Ureter (tissue), 1 donor: ENCODE measurements around the gene GSDMA. TPM values are rescaled to one million over a fixed set of nuclear protein-coding genes. Genes with fewer than 3 reads are reported as not detected.
"Not testable (repeated sequence)": the region's sequence is repeated elsewhere in the genome, so short reads cannot be mapped to it uniquely, and the experiment has no call there.

ENCODE experiments used
- DNase-seq: peaks from one replicate; pipeline ENCODE4 v3.0.0-alpha.2; 2020; ENCODE audit warnings: low spot score
- total RNA-seq: library from RNA; stranded (reverse); gene quantifications from one replicate; pipeline ENCODE4 v1.2.4, GENCODE V29; 2023
- donor health status: DM: yes; HTN: yes; CAD: no.

Gene GSDMA
- total RNA-seq, 1 donor from 2014 or later, result 2.4 TPM

DNA sequence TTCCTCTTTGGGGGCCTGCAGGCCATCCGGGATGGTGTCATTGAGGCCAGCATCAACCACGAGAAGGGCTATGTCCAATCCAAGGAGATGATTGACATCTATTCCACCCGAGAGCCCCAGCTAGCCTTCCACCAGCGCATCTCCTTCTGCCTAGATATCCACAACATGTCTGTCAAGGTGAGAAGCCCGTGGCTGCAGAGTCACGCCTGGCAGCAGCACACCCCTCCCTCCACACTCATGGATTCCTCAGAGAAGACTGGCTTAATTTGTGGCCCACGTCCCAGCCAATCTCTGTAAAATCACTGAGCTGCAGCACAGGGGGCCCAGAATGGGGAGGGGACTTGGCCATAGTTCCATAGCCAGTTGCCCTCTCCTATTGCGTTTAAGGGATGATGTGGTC is 33.4 kb downstream of the GSDMA start:
- DNase-seq, result no peak

DNA sequence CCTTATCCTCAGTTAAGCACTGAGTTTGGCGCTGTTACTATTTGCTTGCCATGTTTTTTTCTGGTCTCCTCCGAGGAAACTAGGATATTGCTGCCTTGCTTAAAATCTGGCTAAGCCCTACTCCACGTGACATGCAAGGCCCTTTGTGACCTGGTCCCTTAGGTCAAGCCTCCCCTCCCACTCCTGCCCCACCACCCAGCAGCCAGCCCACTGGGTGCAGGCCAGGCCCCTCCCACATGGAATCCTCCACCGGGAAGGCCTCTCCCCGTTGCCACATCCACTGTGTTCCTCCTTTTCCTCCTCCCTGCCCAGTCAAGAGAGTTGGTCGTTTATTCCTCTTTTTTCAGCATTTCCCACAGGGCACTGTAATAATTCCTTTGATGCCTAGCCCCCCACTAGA is 34.0 kb downstream of the GSDMA start:
- DNase-seq, result no peak

DNA sequence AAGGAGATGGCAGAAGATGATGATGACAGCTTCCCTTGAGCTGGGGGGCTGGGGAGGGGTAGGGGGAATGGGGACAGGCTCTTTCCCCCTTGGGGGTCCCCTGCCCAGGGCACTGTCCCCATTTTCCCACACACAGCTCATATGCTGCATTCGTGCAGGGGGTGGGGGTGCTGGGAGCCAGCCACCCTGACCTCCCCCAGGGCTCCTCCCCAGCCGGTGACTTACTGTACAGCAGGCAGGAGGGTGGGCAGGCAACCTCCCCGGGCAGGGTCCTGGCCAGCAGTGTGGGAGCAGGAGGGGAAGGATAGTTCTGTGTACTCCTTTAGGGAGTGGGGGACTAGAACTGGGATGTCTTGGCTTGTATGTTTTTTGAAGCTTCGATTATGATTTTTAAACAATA is 34.7 kb downstream of the GSDMA start:
- DNase-seq, result no peak

DNA sequence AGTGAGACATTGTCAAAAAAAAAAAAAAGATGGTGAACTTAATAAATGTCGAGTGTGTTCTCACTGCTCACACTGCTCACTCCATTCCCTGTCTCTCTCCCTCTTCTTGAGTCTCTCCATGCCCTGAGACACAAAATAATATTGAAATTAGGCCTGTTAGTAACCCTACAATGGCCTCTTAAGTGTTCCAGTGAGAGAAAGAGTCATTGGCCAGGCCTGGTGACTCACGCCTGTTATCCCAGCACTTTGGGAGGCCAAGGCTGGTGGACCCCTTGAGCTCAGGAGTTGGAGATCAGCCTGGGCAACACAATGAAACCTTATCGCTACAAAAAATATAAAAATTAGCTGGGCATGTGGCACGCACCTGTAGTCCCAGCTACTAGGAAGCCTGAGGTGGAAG is 36.3 kb downstream of the GSDMA start:
- no peak for DNase-seq

DNA sequence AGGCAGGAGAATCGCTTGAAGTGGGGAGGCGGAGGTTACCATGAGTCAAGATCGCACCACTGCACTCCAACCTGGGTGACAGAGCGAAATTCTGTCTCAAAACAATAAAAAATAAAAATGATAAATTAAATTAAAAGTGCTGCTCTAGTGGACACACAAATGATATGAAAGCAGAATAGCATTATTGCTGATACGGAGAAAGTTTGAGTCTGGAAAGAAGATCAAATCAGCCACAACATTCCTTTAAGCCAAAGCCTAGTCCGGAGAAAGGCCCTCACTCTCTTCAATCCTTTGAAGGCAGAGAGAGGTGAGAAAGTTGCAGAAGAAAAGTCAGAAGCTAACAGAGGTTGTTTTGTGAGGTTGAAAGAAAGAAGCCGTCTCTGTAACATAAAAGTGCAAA is 37.4 kb downstream of the GSDMA start:
- no peak for DNase-seq

DNA sequence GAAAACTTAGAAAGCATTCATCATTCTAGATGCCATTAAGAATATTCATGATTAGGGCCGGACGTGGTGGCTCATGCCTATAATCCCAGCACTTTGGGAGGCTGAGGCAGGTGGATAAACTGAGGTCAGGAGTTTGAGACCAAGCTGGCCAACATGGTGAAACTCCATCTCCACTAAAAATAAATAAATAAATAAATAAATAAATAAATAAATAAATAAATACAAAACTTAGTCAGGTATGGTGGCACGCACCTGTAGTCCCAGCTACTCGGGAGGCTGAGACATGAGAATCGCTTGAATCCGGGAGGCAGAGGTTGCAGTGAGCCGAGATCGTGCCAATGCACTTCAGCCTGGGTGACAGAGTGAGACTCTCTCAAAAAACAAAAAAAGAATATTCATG is 38.5 kb downstream of the GSDMA start:
- DNase-seq, result not testable (repeated sequence)

DNA sequence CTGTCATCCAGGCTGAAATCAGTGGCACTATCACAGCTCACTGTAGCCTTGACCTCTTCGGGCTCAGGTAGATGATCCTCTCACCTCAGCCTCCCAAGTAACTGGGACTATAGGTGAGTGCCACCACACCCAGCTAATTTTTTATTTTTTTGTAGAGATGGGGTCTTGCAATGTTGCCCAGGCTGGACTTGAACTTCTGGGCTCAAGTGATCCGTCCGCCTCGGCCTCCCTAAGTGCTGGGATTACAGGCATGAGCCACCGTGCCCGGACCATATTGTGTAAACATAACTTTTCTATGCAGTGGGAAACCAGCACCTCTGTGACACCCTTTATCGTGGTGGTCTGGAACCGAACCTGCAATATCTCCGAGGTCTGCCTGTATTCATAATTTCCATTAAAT is 41.3 kb downstream of the GSDMA start:
- no peak for DNase-seq

DNA sequence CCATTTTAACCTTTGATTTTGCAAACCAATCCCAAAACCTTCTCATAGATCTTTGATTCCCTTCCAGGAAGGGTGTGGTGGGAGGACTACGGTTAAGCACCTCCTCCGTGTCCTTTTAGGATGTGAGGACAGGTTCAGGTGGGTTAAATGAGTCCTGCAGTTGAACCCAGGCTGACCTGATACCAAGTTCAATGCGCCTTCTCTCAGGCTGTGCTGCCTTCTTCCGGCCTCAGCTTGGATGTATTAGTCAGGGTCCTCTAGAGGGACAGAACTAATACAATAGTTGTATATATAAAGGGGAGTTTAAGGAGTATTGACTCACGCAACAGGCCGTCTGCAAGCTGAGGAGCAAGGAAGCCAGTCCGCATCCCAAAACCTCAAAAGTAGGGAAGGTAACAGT is 41.9 kb downstream of the GSDMA start:
- DNase-seq, result no peak

DNA sequence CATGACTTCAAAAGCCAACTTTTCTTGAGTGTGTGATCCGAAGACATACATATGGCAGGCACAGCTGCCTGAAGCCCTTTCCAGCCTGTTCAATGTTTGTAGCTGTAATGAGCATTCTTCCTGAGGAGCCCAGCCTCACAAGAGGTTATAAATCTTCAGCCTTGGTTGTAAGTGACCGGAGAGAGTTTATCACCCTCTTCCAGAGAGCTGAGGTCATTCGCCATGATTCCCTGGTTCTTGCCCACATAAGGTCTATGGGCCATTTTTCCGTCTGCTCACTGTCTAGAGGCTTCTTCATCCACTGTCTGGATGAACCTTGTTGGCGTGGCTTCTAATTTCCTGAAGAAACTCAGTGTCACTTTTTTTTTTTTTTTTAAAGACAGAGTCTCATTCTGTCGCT is 42.7 kb downstream of the GSDMA start:
- no peak for DNase-seq

DNA sequence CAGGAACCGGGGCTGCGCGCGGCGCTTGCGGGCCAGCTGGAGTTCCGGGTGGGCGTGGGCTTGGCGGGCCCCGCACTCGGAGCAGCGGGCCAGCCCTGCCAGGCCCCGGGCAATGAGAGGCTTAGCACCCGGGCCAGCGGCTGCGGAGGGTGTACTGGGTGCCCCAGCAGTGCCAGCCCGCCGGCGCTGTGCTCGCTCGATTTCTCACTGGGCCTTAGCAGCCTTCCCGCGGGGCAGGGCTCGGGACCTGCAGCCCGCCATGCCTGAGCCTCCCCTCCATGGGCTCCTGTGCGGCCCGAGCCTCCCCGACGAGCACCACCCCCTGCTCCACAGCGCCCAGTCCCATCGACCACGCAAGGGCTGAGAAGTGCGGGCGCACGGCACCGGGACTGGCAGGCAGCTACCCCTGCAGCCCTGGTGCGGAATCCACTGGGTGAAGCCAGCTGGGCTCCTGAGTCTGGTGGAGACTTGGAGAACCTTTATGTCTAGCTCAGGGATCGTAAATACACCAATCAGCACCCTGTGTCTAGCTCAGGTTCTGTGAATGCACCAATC is 48.2 kb downstream of the GSDMA start:
- DNase-seq, result not testable (repeated sequence)

DNA sequence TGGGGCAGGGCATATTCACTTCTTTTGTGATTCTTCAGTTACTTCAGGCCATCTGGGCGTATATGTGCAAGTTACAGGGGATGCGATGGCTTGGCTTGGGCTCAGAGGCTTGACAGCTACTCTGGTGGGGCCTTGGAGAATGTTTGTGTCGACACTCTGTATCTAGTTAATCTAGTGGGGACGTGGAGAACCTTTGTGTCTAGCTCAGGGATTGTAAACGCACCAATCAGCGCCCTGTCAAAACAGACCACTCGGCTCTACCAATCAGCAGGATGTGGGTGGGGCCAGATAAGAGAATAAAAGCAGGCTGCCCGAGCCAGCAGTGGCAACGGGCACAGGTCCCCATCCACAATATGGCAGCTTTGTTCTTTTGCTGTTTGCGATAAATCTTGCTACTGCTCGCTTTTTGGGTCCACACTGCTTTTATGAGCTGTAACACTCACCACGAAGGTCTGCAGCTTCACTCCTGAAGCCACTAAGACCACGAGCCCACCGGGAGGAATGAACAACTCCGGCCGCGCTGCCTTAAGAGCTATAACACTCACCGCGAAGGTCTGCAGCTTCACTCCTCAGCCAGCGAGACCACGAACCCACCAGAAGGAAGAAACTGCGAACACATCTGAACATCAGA is 49.3 kb downstream of the GSDMA start:
- DNase-seq, result not testable (repeated sequence)

DNA sequence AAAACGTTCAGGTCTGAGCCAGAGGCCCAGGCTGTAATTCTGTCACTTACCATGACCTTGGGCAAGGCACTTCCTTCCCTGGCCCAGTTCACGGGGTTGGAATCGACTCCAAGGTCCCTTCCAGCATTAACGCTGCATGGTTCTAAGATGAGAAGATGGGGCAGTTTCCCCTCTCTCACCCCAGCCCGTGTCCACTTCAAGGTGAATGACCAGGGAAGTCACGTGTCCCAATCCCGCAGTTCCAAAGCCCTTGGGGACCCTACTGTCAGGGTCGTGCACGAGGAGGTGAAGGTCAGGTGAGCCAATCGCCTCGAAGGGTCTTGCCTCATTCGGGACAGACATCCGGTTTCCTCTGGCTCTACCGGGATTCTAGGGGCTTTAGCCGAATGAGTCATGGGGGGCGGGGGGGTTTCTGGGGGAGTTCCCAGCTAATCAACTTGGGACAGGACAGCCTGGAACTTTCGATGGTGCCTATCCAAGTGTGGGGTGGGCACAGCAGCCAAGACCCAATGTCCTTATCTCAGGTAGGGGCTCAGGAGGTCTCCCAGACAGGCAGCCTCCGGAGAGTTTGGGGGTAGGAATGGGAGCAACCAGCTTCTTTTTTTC is 51.7 kb downstream of the GSDMA start:
- no peak for DNase-seq

DNA sequence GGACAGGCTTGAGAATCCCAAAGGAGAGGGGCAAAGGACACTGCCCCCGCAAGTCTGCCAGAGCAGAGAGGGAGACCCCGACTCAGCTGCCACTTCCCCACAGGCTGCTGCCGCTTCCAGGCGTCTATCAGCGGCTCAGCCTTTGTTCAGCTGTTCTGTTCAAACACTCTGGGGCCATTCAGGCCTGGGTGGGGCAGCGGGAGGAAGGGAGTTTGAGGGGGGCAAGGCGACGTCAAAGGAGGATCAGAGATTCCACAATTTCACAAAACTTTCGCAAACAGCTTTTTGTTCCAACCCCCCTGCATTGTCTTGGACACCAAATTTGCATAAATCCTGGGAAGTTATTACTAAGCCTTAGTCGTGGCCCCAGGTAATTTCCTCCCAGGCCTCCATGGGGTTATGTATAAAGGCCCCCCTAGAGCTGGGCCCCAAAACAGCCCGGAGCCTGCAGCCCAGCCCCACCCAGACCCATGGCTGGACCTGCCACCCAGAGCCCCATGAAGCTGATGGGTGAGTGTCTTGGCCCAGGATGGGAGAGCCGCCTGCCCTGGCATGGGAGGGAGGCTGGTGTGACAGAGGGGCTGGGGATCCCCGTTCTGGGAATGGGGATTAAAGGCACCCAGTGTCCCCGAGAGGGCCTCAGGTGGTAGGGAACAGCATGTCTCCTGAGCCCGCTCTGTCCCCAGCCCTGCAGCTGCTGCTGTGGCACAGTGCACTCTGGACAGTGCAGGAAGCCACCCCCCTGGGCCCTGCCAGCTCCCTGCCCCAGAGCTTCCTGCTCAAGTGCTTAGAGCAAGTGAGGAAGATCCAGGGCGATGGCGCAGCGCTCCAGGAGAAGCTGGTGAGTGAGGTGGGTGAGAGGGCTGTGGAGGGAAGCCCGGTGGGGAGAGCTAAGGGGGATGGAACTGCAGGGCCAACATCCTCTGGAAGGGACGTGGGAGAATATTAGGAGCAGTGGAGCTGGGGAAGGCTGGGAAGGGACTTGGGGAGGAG is 52.5 kb downstream of the GSDMA start, which contains the start of gene CSF3:
Gene CSF3, plus strand, starts transcription at position 436 of the 993 bp plus-strand sequence. Its CDS starts 35 bp downstream, at position 471.
- DNase-seq, result no peak

DNA sequence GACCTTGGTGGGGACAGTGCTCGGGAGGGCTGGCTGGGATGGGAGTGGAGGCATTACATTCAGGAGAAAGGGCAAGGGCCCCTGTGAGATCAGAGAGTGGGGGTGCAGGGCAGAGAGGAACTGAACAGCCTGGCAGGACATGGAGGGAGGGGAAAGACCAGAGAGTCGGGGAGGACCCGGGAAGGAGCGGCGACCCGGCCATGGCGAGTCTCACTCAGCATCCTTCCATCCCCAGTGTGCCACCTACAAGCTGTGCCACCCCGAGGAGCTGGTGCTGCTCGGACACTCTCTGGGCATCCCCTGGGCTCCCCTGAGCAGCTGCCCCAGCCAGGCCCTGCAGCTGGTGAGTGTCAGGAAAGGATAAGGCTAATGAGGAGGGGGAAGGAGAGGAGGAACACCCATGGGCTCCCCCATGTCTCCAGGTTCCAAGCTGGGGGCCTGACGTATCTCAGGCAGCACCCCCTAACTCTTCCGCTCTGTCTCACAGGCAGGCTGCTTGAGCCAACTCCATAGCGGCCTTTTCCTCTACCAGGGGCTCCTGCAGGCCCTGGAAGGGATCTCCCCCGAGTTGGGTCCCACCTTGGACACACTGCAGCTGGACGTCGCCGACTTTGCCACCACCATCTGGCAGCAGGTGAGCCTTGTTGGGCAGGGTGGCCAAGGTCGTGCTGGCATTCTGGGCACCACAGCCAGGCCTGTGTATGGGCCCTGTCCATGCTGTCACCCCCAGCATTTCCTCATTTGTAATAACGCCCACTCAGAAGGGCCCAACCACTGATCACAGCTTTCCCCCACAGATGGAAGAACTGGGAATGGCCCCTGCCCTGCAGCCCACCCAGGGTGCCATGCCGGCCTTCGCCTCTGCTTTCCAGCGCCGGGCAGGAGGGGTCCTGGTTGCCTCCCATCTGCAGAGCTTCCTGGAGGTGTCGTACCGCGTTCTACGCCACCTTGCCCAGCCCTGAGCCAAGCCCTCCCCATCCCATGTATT is 53.5 kb downstream of the GSDMA start:
- no peak for DNase-seq

DNA sequence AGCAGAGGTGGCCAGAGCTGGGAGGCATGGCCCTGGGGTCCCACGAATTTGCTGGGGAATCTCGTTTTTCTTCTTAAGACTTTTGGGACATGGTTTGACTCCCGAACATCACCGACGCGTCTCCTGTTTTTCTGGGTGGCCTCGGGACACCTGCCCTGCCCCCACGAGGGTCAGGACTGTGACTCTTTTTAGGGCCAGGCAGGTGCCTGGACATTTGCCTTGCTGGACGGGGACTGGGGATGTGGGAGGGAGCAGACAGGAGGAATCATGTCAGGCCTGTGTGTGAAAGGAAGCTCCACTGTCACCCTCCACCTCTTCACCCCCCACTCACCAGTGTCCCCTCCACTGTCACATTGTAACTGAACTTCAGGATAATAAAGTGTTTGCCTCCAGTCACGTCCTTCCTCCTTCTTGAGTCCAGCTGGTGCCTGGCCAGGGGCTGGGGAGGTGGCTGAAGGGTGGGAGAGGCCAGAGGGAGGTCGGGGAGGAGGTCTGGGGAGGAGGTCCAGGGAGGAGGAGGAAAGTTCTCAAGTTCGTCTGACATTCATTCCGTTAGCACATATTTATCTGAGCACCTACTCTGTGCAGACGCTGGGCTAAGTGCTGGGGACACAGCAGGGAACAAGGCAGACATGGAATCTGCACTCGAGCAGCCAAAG is 54.7 kb downstream of the GSDMA start:
- no peak for DNase-seq

DNA sequence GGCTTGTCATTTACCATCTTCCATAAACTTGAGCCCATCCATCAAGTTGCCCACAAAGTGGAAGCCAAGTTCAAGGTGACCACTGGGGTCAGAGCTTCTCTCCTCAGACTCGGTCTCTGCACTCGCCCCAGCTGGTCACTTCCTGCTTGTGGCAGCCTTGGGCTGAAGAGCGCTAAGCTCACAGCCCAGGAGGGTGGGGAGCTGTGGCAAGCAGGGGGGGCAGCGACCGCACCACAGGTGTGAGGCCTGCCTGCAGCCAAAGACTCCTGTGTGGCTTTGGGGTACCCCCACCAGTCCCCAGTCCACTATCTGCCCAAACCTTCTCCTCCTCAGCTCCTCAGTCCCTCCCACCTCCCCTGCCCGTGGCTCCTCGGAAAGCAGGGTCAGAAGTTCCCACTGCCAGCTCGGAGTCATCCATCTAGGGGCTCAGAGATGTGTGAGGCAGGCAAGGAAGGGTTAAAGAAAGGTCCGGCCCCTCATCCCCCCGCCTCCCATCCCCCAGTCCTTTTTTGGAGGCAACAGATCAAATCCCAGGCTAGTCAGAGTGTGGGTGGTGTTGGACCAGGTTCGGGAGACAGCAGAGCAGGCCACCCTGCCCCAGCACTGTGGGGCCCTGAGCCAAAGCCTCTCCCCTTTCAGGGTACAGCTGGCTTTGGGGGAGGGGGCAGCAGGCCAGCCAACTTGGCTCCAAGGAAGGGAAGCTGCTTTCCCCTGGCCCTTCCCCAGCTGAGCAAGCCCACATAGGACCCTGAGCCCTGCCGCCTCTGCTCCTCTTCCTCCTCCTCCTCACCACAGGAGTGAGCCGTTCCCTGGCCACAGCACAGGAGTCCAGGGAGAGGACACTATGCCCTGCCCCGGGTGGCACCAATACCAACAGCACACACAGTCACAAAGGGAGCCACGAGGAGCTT is 55.7 kb downstream of the GSDMA start:
- DNase-seq, result no peak

DNA sequence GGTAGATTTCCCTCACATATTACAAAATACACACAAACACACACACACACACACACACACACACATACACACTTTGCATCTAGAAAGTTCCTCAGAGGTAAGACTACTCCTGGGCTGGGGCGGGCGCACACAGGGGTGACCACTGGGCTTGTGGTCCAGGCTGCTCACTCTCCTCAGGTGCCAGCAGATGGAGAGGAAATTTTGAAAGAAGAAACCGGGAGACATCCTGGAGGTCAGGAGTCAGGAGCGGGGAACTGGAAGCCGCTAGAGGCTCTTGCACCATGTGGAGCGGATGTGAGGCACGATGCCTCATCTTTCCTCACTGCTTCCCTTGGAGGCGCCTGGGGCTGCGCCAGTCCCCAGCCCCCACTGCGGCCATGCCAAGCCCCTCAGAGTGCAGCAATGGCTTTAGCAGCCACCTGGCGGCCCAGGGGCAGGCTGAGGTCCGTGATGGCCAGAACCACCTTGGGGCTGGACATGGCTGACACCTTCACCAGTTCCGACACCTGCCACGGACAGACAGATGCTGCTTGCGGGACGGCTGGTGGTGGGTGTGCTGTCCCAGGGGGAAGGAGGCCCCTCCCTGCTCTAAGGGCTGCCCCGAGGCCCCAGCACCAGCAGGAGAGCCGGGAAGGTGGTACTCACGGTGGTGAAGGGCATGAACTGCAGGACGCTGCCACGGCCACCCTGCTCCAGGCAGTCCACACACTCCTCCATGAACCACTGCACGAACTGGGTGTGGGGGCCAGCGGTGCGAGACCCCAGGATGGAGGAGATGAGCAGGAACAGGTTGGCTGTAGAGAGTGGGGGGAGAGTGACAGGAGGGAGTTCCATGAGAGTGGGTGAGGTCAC is 56.6 kb downstream of the GSDMA start:
- DNase-seq, result no peak

DNA sequence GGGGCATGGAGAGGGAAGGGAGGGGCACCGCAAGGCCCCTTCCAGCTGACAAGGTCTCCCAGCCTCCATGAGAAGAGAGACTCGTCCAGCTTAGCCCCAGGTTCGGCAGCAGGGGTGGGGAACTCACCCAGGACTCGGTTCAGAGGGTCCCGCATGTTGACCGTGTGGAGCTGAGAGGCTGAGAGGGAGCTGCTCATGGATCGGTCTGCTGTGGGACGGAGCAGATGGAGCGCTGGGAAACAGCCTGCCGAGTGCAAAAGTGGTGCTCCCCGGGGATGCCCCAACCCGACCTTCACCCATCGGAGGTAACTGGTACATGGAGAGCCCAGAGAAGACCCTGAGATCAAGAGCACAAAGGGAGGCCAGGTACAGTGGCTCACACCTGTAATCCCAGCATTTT is 57.3 kb downstream of the GSDMA start:
- no peak for DNase-seq
